Subcutaneous abdominal adipose tissue (tissue), 5 donors: ENCODE results near the gene S100A7A.

Source experiments
- H3K27ac ChIP-seq: one replicate; pipeline ENCODE4 v1.7.0; 2013; ENCODE audit warnings: low read depth, mild to moderate bottlenecking, inconsistent platforms, low read length, moderate library complexity
- H3K27me3 ChIP-seq, 5 donors: one replicate each; pipeline ENCODE4 v1.7.0; 2013; ENCODE audit warnings: low read length in 5 of 5, inconsistent platforms in 1 of 5; ENCODE audit not compliant: control insufficient read depth in 5 of 5, insufficient read depth in 4 of 5
- H3K36me3 ChIP-seq, 5 donors: one replicate each; pipeline ENCODE4 v1.7.0; 2013; ENCODE audit warnings: low read length in 5 of 5; ENCODE audit not compliant: control insufficient read depth in 5 of 5, insufficient read depth in 5 of 5
- H3K4me1 ChIP-seq, 5 donors: one replicate each; pipeline ENCODE4 v1.7.0; 2013; ENCODE audit warnings: low read length in 5 of 5, mild to moderate bottlenecking in 3 of 5, moderate library complexity in 1 of 5; ENCODE audit not compliant: control insufficient read depth in 5 of 5, insufficient read depth in 5 of 5
- H3K4me3 ChIP-seq, 5 donors: one replicate each; pipeline ENCODE4 v1.7.0; 2013; ENCODE audit warnings: low read length in 5 of 5, low read depth in 1 of 5
- H3K9ac ChIP-seq, 5 donors: one replicate each; pipeline ENCODE4 v1.7.0; 2013; ENCODE audit warnings: low read length in 5 of 5, mild to moderate bottlenecking in 4 of 5, moderate library complexity in 3 of 5
- H3K9me3 ChIP-seq, 5 donors: one replicate each; pipeline ENCODE4 v1.7.0; 2013; ENCODE audit warnings: low read length in 5 of 5; ENCODE audit not compliant: control insufficient read depth in 5 of 5
- donor health status: healthy.
- donor health status: healthy.
- donor health status: healthy.
- donor health status: healthy.
- donor health status: healthy.

S100A7A gene

GRCh38 chr1:153431002-153431401, 14.7 kb downstream of the S100A7A start:
- Histone ChIP-seq H3K9ac (no peak overlapping the region), H3K27ac (no peak overlapping the region), H3K36me3 (no peaks in the 10 kb centered on the region), H3K9me3 (no peaks in the 10 kb centered on the region), H3K4me3 (no peak overlapping the region), H3K27me3 (peaks cover 0 to 25% (median 4%) of the 10 kb centered on the region in 5 donors), H3K4me1 (no peaks in the 10 kb centered on the region)

GRCh38 chr1:153431427-153431826, 15.1 kb downstream of the S100A7A start:
- Histone ChIP-seq H3K9me3 (no peaks in the 10 kb centered on the region), H3K36me3 (no peaks in the 10 kb centered on the region), H3K27ac (no peak overlapping the region), H3K4me1 (no peaks in the 10 kb centered on the region), H3K27me3 (peaks cover 0 to 25% (median 4%) of the 10 kb centered on the region in 5 donors), H3K9ac (no peak overlapping the region), H3K4me3 (no peak overlapping the region)

GRCh38 chr1:153431928-153432327, 15.6 kb downstream of the S100A7A start:
- Histone ChIP-seq H3K36me3 (no peaks in the 10 kb centered on the region), H3K9me3 (no peaks in the 10 kb centered on the region), H3K27ac (no peak overlapping the region), H3K4me1 (no peaks in the 10 kb centered on the region), H3K4me3 (no peak overlapping the region), H3K27me3 (peaks cover 0 to 25% (median 6%) of the 10 kb centered on the region in 5 donors), H3K9ac (no peak overlapping the region)

GRCh38 chr1:153432874-153433681, 16.8 kb downstream of the S100A7A start:
- H3K4me3 ChIP-seq = no peak overlapping the region
- H3K36me3 ChIP-seq = no peaks in the 10 kb centered on the region
- no peaks in the 10 kb centered on the region for H3K4me1 ChIP-seq
- no peaks in the 10 kb centered on the region for H3K9me3 ChIP-seq
- peaks cover 0 to 25% (median 6%) of the 10 kb centered on the region in 5 donors for H3K27me3 ChIP-seq
- no peak overlapping the region for H3K27ac ChIP-seq
- H3K9ac ChIP-seq = no peak overlapping the region

- peaks cover 0 to 11% (median 2%) of the 10 kb centered on the region in 5 donors for H3K27me3 ChIP-seq
- H3K9me3 ChIP-seq = no peaks in the 10 kb centered on the region
- H3K36me3 ChIP-seq = no peaks in the 10 kb centered on the region
- no peak overlapping the region for H3K27ac ChIP-seq
- H3K4me1 ChIP-seq = no peaks in the 10 kb centered on the region
- no peak overlapping the region for H3K9ac ChIP-seq
- H3K4me3 ChIP-seq = no peak overlapping the region
These were observed 18.6 kb downstream of the S100A7A start for GRCh38 chr1:153434746-153435455.

GRCh38 chr1:153437236-153437635, 20.9 kb downstream of the S100A7A start:
- no peak overlapping the region for H3K4me3 ChIP-seq
- no peak overlapping the region for H3K9ac ChIP-seq
- no peak overlapping the region for H3K27ac ChIP-seq
- no peaks in the 10 kb centered on the region for H3K4me1 ChIP-seq
- H3K36me3 ChIP-seq = no peaks in the 10 kb centered on the region
- peaks cover 0 to 11% (median 2%) of the 10 kb centered on the region in 5 donors for H3K27me3 ChIP-seq
- no peaks in the 10 kb centered on the region for H3K9me3 ChIP-seq

- no peak overlapping the region for H3K4me3 ChIP-seq
- H3K36me3 ChIP-seq = no peaks in the 10 kb centered on the region
- peaks cover 0 to 10% (median 4%) of the 10 kb centered on the region in 5 donors for H3K27me3 ChIP-seq
- no peak overlapping the region for H3K27ac ChIP-seq
- no peak overlapping the region for H3K9ac ChIP-seq
- H3K9me3 ChIP-seq = peaks cover 0 to 6% (median 4%) of the 10 kb centered on the region in 5 donors
- H3K4me1 ChIP-seq = no peaks in the 10 kb centered on the region
These were observed 22.3 kb downstream of the S100A7A start for GRCh38 chr1:153438599-153438998.

- Histone ChIP-seq H3K4me1 (no peaks in the 10 kb centered on the region), H3K4me3 (no peak overlapping the region), H3K9ac (no peak overlapping the region), H3K27ac (no peak overlapping the region), H3K36me3 (no peaks in the 10 kb centered on the region), H3K9me3 (peaks cover 0 to 6% (median 4%) of the 10 kb centered on the region in 5 donors), H3K27me3 (peaks cover 0 to 14% (median 10%) of the 10 kb centered on the region in 5 donors)
These were observed 23.0 kb downstream of the S100A7A start for GRCh38 chr1:153439273-153439672.

- Histone ChIP-seq H3K4me3 (no peak overlapping the region), H3K9ac (no peak overlapping the region), H3K9me3 (peaks cover 0 to 6% (median 4%) of the 10 kb centered on the region in 5 donors), H3K36me3 (no peaks in the 10 kb centered on the region), H3K27ac (no peak overlapping the region), H3K27me3 (peaks cover 0 to 15% (median 7%) of the 10 kb centered on the region in 5 donors), H3K4me1 (no peaks in the 10 kb centered on the region)
These were observed 25.0 kb downstream of the S100A7A start for GRCh38 chr1:153441238-153441755.

GRCh38 chr1:153443486-153443885, 27.2 kb downstream of the S100A7A start:
- Histone ChIP-seq H3K4me3 (no peak overlapping the region), H3K36me3 (no peaks in the 10 kb centered on the region), H3K9ac (no peak overlapping the region), H3K9me3 (peaks cover 0 to 6% (median 4%) of the 10 kb centered on the region in 5 donors), H3K27me3 (peaks cover 0 to 13% (median 7%) of the 10 kb centered on the region in 5 donors), H3K4me1 (no peaks in the 10 kb centered on the region), H3K27ac (no peak overlapping the region)
